IMR-90 (cell line): ENCODE results near the gene BFSP1. TPM values are rescaled to one million over a fixed set of nuclear protein-coding genes. Genes with fewer than 3 reads are reported as not detected.

Experiments used
- ATAC-seq: fragments of 200-7000 bp; cut with Tn5 transposase; 2 replicates; pipeline ENCODE4 v1.9.1; 2020; ENCODE audit warnings: low read depth, mild to moderate bottlenecking, moderate library complexity
- BruUV-seq: library from RNA; stranded (reverse); fragments of 400-500 nt; replicated peaks from 2 replicates; lab custom pipeline; 2021; lab: Mats Ljungman, UMichigan
- CTCF ChIA-PET: fragments of 300-600 bp; formaldehyde crosslinking; extraction: SDS; loops from one replicate; lab custom pipeline; 2021; ENCODE audit warnings: antibody characterized with exemption; lab: Yijun Ruan, JAX
- POLR2A ChIA-PET: fragments of 300-600 bp; sonication (Branson Sonifier 250); formaldehyde crosslinking; loops from one replicate; lab custom pipeline; 2022; ENCODE audit warnings: antibody characterized with exemption; ENCODE audit not compliant: unreplicated experiment; lab: Charles Lee
- DNase-seq: peaks from one replicate; pipeline ENCODE4 v3.0.0; 2013
- H2AFZ ChIP-seq: replicated peaks from 2 replicates; pipeline ENCODE3; 2013; ENCODE audit warnings: low read length, mild to moderate bottlenecking; ENCODE audit not compliant: poor library complexity
- H2AK5ac ChIP-seq: 2 replicates; pipeline ENCODE4 v1.6.1; 2013; ENCODE audit warnings: low read depth, low read length, inconsistent platforms
- H2AK9ac ChIP-seq: replicated peaks from 2 replicates; pipeline ENCODE3; 2013; ENCODE audit warnings: mild to moderate bottlenecking, low read depth, low read length, moderate library complexity; ENCODE audit not compliant: poor library complexity
- H2BK120ac ChIP-seq: 2 replicates; pipeline ENCODE4 v1.6.1; 2013; ENCODE audit warnings: low read depth, low read length, inconsistent platforms
- H2BK15ac ChIP-seq: 3 replicates; pipeline ENCODE4 v1.6.1; 2013; ENCODE audit warnings: low read depth, low read length, inconsistent platforms
- H2BK20ac ChIP-seq: 2 replicates; pipeline ENCODE4 v1.6.1; 2013; ENCODE audit warnings: low read depth, mild to moderate bottlenecking, inconsistent platforms, low read length, moderate library complexity
- H2BK5ac ChIP-seq: 2 replicates; pipeline ENCODE4 v1.6.1; 2013; ENCODE audit warnings: mild to moderate bottlenecking, low read depth, low read length, inconsistent platforms; ENCODE audit not compliant: poor library complexity, severe bottlenecking
- H3K14ac ChIP-seq: replicated peaks from 2 replicates; pipeline ENCODE4 v1.6.1; 2013; ENCODE audit warnings: low read depth, low read length, inconsistent platforms
- H3K18ac ChIP-seq: 2 replicates; pipeline ENCODE4 v1.6.1; 2013; ENCODE audit warnings: low read depth, low read length, control low read depth
- H3K23ac ChIP-seq: 2 replicates; pipeline ENCODE4 v1.6.1; 2013; ENCODE audit warnings: low read depth, low read length, inconsistent platforms
- H3K27ac ChIP-seq: 2 replicates; pipeline ENCODE4 v1.5.1; 2013; ENCODE audit warnings: mild to moderate bottlenecking, control low read depth, low read length; ENCODE audit not compliant: insufficient read depth
- H3K27me3 ChIP-seq: 2 replicates; pipeline ENCODE4 v1.6.1; 2013; ENCODE audit warnings: low read length; ENCODE audit not compliant: control insufficient read depth, insufficient read depth
- H3K36me3 ChIP-seq: 2 replicates; pipeline ENCODE4 v1.6.1; 2013; ENCODE audit warnings: low read length, mixed read lengths; ENCODE audit not compliant: control insufficient read depth, insufficient read depth
- H3K4ac ChIP-seq: 2 replicates; pipeline ENCODE4 v1.6.1; 2013; ENCODE audit warnings: low read depth, low read length, inconsistent platforms
- H3K4me1 ChIP-seq: 2 replicates; pipeline ENCODE4 v1.6.1; 2013; ENCODE audit warnings: low read length, mixed read lengths; ENCODE audit not compliant: control insufficient read depth, insufficient read depth
- H3K4me2 ChIP-seq: 2 replicates; pipeline ENCODE4 v1.6.1; 2013; ENCODE audit warnings: low read depth, mild to moderate bottlenecking, control low read depth, low read length, moderate library complexity
- H3K4me3 ChIP-seq: 2 replicates; pipeline ENCODE4 v1.5.1; 2013; ENCODE audit warnings: low read depth, mild to moderate bottlenecking, control low read depth, low read length, moderate library complexity; ENCODE audit not compliant: insufficient read depth
- H3K56ac ChIP-seq: 2 replicates; pipeline ENCODE4 v1.6.1; 2013; ENCODE audit warnings: low read length, inconsistent platforms; ENCODE audit not compliant: insufficient read depth; ENCODE audit errors: extremely low read depth
- H3K79me1 ChIP-seq, 2 experiments: 2 replicates each; pipeline ENCODE4 v1.6.1; 2013; ENCODE audit warnings: low read length in 2 of 2, inconsistent platforms in 1 of 2, low read depth in 1 of 2
- H3K9ac ChIP-seq: 2 replicates; pipeline ENCODE4 v1.6.1; 2013; ENCODE audit warnings: low read depth, low read length, control low read depth
- H3K9me1 ChIP-seq: 2 replicates; pipeline ENCODE4 v1.6.1; 2013; ENCODE audit warnings: low read length, inconsistent platforms; ENCODE audit not compliant: insufficient read depth
- H3K9me3 ChIP-seq: 2 replicates; pipeline ENCODE4 v1.6.1; 2013; ENCODE audit warnings: low read length; ENCODE audit not compliant: control insufficient read depth, insufficient read depth
- H4K20me1 ChIP-seq: 2 replicates; pipeline ENCODE4 v1.6.1; 2013; ENCODE audit warnings: low read length, inconsistent platforms; ENCODE audit not compliant: insufficient read depth
- H4K5ac ChIP-seq: 2 replicates; pipeline ENCODE4 v1.6.1; 2013; ENCODE audit warnings: mild to moderate bottlenecking, low read depth, low read length, control low read depth
- H4K8ac ChIP-seq, 2 experiments: 2 replicates each; pipeline ENCODE4 v1.6.1; 2013; ENCODE audit warnings: low read depth in 2 of 2, low read length in 2 of 2, control low read depth in 1 of 2, inconsistent platforms in 1 of 2
- H4K91ac ChIP-seq: 2 replicates; pipeline ENCODE4 v1.6.1; 2013; ENCODE audit warnings: low read depth, low read length, inconsistent platforms; ENCODE audit not compliant: insufficient read depth
- BHLHE40 ChIP-seq: fragments of 150-350 bp; IDR thresholded peaks from 2 replicates; pipeline ENCODE4 v1.6.1; 2016; ENCODE audit warnings: mild to moderate bottlenecking, low read depth, low read length
- CEBPB ChIP-seq: IDR thresholded peaks from 2 replicates; pipeline ENCODE4 v1.6.1; 2012; ENCODE audit warnings: low read depth, low read length, improper control_type of control experiment
- CHD1 ChIP-seq: IDR thresholded peaks from 2 replicates; pipeline ENCODE4 v1.6.1; 2012; ENCODE audit warnings: low read depth, low read length, improper control_type of control experiment
- CTCF ChIP-seq: conservative IDR thresholded peaks from 2 replicates; pipeline ENCODE4 v1.5.1; 2012; ENCODE audit warnings: mild to moderate bottlenecking, low read depth, low read length, improper control_type of control experiment
- ELK1 ChIP-seq: fragments of 150-350 bp; IDR thresholded peaks from 2 replicates; pipeline ENCODE4 v1.6.1; 2016; ENCODE audit warnings: low read depth, mild to moderate bottlenecking, low read length, moderate library complexity, borderline replicate concordance
- FOS ChIP-seq: fragments of 150-350 bp; IDR thresholded peaks from 2 replicates; pipeline ENCODE4 v1.6.1; 2016; ENCODE audit warnings: low read depth, low read length
- MAFK ChIP-seq: IDR thresholded peaks from 2 replicates; pipeline ENCODE4 v1.6.1; 2012; ENCODE audit warnings: low read depth, low read length, improper control_type of control experiment
- MAZ ChIP-seq: IDR thresholded peaks from 2 replicates; pipeline ENCODE4 v1.6.1; 2012; ENCODE audit warnings: low read depth, mild to moderate bottlenecking, low read length, improper control_type of control experiment, moderate library complexity, borderline replicate concordance
- MXI1 ChIP-seq: IDR thresholded peaks from 2 replicates; pipeline ENCODE4 v1.6.1; 2012; ENCODE audit warnings: low read depth, mild to moderate bottlenecking, low read length, moderate library complexity, borderline replicate concordance
- NFE2L2 ChIP-seq: fragments of 150-350 bp; IDR thresholded peaks from 2 replicates; pipeline ENCODE4 v1.6.1; 2016; ENCODE audit warnings: low read depth, mild to moderate bottlenecking, low read length
- POLR2A ChIP-seq: IDR thresholded peaks from 2 replicates; pipeline ENCODE4 v1.6.1; 2012; ENCODE audit warnings: mild to moderate bottlenecking, low read depth, low read length
- RAD21 ChIP-seq: IDR thresholded peaks from 2 replicates; pipeline ENCODE4 v1.6.1; 2012; ENCODE audit warnings: low read length, improper control_type of control experiment
- RCOR1 ChIP-seq: IDR thresholded peaks from 2 replicates; pipeline ENCODE4 v1.6.1; 2012; ENCODE audit warnings: mild to moderate bottlenecking, low read length, improper control_type of control experiment; ENCODE audit not compliant: insufficient replicate concordance
- RFX5 ChIP-seq: IDR thresholded peaks from 2 replicates; pipeline ENCODE4 v1.8.0; 2012; ENCODE audit warnings: low read depth, mild to moderate bottlenecking, low read length, moderate library complexity
- SMC3 ChIP-seq: fragments of 150-350 bp; IDR thresholded peaks from 2 replicates; pipeline ENCODE4 v1.6.1; 2016; ENCODE audit warnings: low read depth, mild to moderate bottlenecking, antibody characterized with exemption, low read length, moderate library complexity
- USF2 ChIP-seq: fragments of 150-350 bp; IDR thresholded peaks from 2 replicates; pipeline ENCODE4 v1.6.1; 2017; ENCODE audit warnings: mild to moderate bottlenecking, antibody characterized with exemption, low read length, low read depth
- WGBS, 2 experiments: methylation state at CpG; one replicate each; pipeline versions ENCODE4 v1.1.5 to v1.1.7; 2013; ENCODE audit warnings: missing lambda C conversion rate in 2 of 2; ENCODE audit not compliant: insufficient read length in 1 of 2; ENCODE audit errors: extremely low coverage in 2 of 2; 5-methylcytosine and 5-hydroxymethylcytosine counted together
- dilution Hi-C: fragments of 300-500 bp; cut with HindIII; formaldehyde crosslinking; loops from one replicate; pipeline ENCODE4 v1.14.3; 2018; ENCODE audit warnings: low sequenced_read_pairs; ENCODE audit not compliant: unreplicated experiment
- in situ Hi-C: fragments of 300-500 bp; cut with MboI; formaldehyde crosslinking; loops from 3 replicates; pipeline ENCODE4 v1.14.3; 2019; ENCODE audit warnings: low sequenced_read_pairs, inconsistent platforms, mixed read lengths
- intact Hi-C: fragments of 100-400 bp; cut with micrococcal nuclease; formaldehyde crosslinking; loops from 2 replicates; pipeline ENCODE4 v1.10.0; 2022
- polyA plus RNA-seq, 3 experiments: library from polyadenylated mRNA; depleted of rRNA; stranded (reverse); fragments of >200 nt; gene quantifications; 2 replicates each; pipeline ENCODE4 v1.2.3, GENCODE V29; 2012; ENCODE audit warnings: low replicate concordance in 1 of 3
- total RNA-seq: library from RNA; depleted of rRNA; stranded (reverse); fragments of >200 nt; gene quantifications from 2 replicates; pipeline ENCODE4 v1.2.3, GENCODE V29; 2012

Gene BFSP1
- total and polyA plus RNA-seq, 2 of the 4 experiments (the other 2 are of a cell fraction): 1.1 to 2.0 TPM

GRCh38 chr20:17491488-17491887 is 39.7 kb downstream of the BFSP1 start:
- WGBS, 2 experiments: 86% methylated on average over 1 of the region's 4 CpGs; no CpG with 5 or more reads in 1 of the 2 experiments
- no peak overlapping the region for H3K14ac ChIP-seq
- H3K36me3 ChIP-seq: no peaks in the 10 kb centered on the region
- H2BK20ac ChIP-seq: no peak overlapping the region
- H3K4me1 ChIP-seq: no peaks in the 10 kb centered on the region
- no peak overlapping the region for H3K4me3 ChIP-seq
- TF ChIP-seq RAD21 (no peak), POLR2A (no peak), FOS (no peak), SMC3 (no peak), MAZ (no peak), MXI1 (no peak), CTCF (no peak), BHLHE40 (no peak), RCOR1 (no peak), RFX5 (no peak), CHD1 (no peak), ELK1 (no peak), USF2 (no peak), MAFK (no peak), NFE2L2 (no peak), CEBPB (no peak)
- no peaks in the 10 kb centered on the region for H3K79me1 ChIP-seq
- no peak overlapping the region for H3K4ac ChIP-seq
- H4K8ac ChIP-seq: no peak overlapping the region
- dilution Hi-C loops: no loop called here
- peaks cover 45% of the 10 kb centered on the region for H3K27me3 ChIP-seq
- DNase-seq (no peak), ATAC-seq (no peak)
- H2BK15ac ChIP-seq: no peak overlapping the region
- H3K9ac ChIP-seq: no peak overlapping the region
- H2BK5ac ChIP-seq: no peak overlapping the region
- H4K5ac ChIP-seq: no peak overlapping the region
- no peak overlapping the region for H2AK9ac ChIP-seq
- no peak overlapping the region for H3K27ac ChIP-seq
- no TSS peak for BruUV-seq
- ChIA-PET POLR2A (no interaction called here), CTCF (no interaction called here)
- in situ Hi-C loops: no loop called here
- peak overlapping the region; percentile 45 for H2AFZ ChIP-seq
- no peak overlapping the region for H4K91ac ChIP-seq
- no peak overlapping the region for H3K56ac ChIP-seq
- H3K9me1 ChIP-seq: 0 out of 2 replicates have a peak, but pooled peaks cover 2% of the 10 kb centered on the region
- no peaks in the 10 kb centered on the region for H4K20me1 ChIP-seq
- no peak overlapping the region for H3K4me2 ChIP-seq
- H3K23ac ChIP-seq: no peak overlapping the region
- no peak overlapping the region for H3K18ac ChIP-seq
- intact Hi-C loops: no loop called here
- H3K9me3 ChIP-seq: no peaks in the 10 kb centered on the region
- no peak overlapping the region for H2AK5ac ChIP-seq
- no peak overlapping the region for H2BK120ac ChIP-seq
